ENCODE data around the gene RBMS1.

Gene RBMS1, protein sequence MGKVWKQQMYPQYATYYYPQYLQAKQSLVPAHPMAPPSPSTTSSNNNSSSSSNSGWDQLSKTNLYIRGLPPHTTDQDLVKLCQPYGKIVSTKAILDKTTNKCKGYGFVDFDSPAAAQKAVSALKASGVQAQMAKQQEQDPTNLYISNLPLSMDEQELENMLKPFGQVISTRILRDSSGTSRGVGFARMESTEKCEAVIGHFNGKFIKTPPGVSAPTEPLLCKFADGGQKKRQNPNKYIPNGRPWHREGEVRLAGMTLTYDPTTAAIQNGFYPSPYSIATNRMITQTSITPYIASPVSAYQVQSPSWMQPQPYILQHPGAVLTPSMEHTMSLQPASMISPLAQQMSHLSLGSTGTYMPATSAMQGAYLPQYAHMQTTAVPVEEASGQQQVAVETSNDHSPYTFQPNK

DNA sequence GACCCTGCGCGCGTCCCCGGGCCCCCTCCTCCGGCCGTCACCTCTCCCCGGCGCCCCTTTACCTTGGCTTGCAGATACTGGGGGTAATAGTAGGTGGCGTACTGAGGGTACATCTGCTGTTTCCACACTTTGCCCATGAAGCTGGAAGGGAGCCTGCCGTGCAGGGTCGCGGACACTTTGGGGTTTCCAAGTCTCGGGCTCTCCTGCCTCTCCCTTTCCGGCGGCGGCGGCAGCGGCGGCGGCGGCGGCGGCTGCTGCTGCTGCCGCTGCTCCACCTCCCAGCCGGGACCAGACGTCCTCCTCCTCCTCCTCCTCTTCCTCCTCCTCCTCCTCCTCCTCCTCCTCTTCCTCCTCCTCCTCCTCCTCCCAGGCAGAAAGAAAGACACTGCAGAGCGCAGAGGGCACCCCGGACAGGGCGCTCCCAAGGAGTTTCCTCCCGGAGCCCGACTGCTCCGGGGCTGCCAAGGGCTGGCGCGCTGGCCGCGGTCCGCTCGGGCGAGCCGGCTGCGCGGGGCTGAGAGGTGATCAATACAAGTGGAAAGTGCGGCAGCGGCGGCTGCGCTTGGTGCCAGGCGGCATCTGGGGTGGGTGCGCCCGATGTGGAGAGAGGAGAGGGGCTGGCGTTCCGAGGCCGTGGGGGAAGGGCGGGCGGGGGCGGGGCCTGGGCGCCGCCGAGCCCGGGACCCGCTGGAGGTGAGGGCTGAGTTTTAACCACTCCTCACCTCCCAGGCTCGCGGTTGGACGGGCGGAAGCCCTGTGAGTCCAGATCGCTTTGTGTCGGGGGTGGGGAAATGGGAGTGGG lies at the start of gene RBMS1:
TSS of gene RBMS1 (minus strand) at position 581 of the 802 bp plus-strand sequence. CDS start at position 137, 444 bp downstream.
- DNase-seq = peak; percentile 76

DNA sequence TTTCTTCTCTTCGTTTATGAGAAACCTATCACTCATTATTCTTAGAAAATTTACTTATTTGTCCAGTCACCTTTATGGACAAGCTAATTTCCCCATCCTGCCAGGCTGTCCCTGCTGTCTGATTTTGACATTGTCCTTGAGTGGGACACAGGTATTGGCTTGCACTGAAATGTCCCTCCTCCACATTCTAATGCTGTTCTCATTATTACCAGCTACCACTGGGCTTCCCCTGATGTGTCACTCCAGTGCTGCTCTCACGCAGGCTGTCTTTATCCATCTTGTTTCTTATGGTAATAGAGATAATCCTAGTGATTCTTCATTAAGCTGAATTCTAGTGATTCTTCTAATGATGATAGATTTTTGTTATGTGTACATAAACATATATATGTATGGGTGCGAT lies 48.1 kb upstream of the RBMS1 start:
- no peak for DNase-seq

DNA sequence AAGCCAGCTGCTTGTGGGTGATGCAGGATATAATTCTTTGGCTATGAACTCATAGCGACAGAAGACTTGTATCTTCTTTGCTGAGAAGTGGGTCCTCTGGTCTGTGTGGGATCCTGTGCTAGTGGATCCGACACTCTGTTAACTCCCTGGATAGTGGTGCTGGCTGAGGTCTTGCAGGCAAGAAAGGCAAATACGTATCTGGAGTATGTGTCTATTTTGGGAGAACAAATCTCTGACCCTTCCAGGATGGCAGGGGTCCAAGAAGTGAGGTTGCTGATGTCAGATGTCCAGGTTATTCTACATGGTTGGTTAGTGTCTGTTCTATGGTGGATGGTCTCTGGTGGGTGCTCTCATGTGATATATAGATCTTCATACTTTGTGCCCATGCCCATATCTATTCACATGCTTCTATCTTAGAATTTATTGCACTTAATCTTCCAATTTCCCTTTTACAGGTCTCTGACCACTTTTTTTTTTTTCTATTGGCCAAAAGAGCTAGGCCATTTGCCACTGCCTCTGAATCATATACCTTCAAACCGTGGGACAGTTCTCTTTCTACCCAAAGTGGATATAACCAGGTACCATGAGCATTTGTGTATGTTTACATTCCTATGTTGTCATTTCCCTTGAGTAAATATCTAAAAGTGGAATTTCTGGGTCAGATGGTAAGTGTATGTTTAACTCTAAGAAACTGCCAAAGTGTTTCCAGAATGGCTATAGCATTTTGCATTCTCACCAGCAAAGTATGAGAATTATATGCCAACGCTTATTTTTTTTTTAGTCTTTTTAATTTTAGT lies 45.1 kb upstream of the RBMS1 start:
- no peak for DNase-seq

DNA sequence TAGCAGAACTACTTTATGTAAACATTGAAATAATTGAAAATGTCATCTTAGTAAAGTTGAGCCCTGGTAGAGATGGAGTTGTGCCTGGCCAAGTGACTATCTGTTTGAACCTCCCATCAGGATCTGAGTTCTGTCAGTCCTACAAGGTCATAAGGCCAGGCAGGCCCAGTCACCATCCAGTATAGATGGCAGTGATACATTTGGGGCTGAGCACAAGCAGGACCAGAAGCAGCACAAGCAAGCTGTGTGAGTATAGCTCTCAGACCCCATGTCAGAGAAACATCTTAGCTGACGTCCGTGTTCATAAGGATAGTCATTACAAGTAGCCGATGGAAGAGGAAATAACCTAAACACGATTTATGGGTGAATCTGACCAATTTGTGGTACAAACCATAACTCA lies 44.5 kb upstream of the RBMS1 start:
- DNase-seq = no peak

DNA sequence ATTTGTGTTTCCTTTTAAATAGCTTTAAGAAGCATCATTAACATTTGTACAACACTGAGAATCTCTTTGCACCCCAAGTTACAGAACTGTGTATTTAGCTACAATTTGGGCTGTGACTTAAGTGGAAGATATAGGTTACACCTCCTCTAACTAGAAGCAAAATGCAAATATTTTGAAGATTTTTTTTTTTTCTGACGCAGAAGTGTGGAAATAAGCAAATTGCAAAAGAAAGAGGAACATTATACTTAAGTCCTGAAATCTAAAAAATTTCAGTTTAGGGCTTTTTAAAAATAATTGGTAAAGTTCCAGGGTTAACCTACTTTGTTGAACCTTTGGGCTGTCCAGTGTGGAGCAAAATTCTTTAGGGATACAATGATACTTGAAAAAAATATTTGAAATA lies 41.4 kb upstream of the RBMS1 start:
- no peak for DNase-seq

DNA sequence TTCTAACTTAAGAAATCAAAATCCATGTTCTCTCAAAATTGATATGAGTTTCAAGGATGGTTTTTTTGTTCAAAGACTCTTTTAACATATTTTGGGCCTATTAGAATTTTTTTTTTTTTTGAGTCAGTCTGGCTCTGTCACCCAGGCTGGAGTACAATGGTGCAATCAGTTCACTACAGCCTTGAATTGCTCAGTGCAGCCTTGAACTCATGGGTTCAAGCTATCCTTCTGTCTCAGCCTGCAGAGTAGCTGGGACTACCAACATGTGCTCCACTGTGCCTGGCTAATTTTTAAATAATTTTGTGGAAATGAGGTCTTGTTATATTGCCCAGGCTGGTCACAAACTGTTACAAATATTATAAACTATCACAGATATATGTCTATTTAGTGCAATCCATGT lies 40.6 kb upstream of the RBMS1 start:
- no peak for DNase-seq

DNA sequence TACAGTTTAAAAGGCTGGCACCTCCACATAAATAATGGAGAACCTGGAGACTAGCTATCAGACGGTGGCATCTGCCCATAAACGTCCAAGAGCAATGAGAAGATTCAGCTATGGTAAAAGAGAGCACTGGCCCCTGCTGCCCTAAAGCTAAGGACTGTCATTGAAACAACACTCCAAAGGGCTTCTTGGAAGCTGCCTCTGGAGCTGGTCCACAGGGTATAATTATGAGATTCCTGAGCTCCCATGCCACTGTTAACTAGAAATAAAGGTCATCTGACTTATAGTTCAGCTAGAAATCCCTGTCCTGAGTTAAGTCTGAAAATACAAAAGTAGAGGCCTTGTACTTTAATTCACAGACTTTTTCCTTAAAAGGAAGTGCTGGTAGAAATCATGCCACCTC lies 39.9 kb upstream of the RBMS1 start:
- no peak for DNase-seq

DNA sequence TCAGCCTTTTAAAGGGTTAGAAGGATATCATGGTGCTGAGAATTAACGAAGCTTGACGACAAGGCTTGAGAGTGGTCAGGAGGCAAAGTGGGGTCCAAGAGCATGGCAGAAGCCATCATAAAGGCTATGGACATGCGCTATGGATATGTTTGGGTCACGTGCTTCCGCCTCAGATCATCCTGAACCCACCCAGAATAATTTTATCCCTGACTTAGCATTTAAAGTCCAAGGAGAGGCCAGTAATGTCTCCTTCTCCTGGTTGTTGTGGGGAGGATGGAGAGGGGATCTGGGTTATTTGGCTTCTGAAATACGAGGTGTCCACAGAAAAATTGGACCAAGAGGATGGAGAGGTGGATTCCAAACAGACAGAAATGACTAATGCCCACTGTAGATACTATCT lies 38.8 kb upstream of the RBMS1 start:
- DNase-seq = no peak

DNA sequence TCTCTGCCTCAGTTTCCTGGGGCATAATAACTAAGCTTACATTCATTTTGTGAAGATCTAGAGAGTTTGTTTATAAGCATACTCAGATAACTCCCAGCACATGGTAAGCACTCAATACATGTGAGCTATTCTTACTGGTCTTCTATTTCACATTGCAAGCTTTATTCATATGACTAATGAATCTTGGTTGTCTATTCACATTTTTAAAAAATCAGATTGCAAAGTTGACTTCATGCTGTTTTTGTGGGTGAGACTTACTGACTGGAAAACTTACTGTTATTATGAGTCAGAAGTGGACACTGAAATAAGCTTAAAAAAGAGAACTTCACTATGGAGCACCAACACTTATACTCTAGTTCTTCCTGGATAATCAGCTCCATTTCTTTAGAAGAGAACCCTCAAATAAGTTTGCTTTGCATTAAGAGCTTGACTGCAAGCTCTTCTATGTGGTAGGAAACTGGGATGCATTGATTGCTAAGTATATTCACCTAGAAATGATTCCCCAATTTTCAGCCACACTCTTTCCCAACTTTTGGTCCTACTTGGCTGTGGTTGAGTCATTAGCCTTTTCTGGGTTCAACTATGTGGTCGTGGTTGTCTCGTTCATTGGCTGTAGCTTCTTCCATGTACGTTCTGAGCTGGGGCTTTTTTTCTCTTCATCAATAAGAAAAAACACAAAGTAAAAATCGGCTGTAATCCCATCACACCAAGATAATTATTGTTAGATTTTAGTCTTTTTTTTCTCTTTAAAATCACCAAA lies 29.5 kb upstream of the RBMS1 start:
- DNase-seq = peak; percentile 11

DNA sequence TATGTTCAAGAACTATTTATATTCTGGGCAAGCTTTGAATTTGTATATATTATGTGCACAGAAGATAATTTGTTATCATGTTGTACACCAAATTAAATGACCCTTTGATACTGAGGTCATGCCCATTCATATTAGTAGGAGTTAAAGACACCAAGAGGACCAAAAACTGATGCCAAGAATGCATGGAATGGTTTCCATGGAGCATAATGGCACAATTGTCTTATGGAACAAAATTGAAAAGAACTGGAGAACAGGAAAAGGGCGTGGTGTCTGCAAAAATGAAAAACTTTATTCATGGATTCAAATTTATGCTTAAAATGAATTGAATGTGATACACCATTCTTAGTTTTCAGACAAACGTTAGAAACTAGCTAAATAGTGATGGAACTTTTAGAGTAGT lies 24.1 kb upstream of the RBMS1 start:
- DNase-seq = no peak

DNA sequence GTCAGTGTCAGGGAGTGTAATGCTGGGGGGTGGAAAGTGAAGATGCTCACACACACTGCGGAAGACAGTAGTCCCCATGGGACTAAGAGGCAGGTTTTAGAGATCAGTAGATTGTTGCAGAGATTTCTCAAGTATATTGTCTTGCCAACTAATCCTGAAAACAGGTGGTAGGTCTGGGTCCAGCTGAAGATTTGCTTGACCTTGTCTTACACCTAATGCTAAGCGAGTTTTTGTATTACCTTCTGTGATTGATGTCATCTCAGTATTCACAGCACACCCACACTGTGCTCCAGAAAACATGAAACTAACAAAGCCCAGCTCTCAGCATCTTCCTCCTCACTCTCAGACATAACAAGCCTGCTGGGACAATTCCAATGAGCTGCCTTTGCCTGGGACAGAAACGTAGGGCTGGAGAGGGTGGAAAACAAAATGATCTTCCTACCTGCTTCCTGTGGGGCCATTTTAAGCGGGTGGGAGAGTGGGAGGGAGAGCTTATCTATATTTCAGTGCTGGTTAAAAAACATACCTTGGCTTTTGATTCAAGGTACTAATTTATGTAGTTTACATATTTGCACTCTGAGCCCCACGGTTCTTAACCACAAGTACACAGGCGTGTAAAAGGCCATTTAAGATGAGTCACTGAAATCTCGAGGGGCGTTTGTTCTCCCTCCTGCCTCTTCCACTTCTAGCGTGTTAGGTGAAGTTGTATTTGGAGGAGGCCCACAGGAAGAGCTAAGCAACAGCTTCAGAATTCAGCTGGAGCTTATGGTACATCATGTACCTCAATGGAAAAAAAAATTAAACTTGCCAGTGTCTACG lies 23.1 kb upstream of the RBMS1 start:
- peak; percentile 63 for DNase-seq

DNA sequence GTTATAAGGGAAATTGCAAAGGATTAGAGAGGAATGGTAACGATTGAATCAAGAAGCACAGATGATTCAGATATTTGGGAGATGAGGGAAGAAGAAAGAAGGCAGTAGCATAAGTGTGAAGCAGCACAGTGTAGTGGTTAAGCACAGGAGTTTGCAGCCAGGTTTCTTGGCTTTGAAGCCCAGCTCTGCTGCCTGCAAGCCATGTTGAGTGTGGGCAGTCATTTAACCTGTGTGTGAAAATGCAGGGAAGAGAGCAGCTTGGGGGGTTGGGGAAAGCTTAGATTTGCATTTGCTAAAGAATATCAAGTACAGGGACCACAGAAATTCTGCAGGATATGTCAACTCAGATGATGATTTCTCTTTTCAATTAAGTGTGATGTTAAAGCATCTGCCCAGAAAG lies 21.5 kb upstream of the RBMS1 start:
- no peak for DNase-seq

DNA sequence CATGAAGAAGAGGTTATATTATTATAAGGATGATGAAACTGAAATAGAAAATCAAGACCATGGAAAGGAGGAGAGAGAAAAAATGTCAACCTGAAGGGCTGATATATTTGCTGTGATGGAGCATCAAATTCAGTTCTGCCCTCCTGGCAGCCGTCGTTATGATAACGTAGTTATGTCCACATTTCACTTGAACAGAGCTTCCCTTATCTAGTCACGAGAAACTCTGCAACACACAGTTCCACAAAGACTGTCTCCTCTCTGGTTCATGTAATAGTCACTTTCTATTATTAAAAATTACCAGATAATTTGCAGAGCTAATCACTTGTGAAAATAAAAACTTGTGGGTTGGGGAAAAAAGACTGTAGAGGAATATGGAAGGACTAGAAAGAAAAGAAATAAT lies 19.5 kb upstream of the RBMS1 start:
- no peak for DNase-seq

DNA sequence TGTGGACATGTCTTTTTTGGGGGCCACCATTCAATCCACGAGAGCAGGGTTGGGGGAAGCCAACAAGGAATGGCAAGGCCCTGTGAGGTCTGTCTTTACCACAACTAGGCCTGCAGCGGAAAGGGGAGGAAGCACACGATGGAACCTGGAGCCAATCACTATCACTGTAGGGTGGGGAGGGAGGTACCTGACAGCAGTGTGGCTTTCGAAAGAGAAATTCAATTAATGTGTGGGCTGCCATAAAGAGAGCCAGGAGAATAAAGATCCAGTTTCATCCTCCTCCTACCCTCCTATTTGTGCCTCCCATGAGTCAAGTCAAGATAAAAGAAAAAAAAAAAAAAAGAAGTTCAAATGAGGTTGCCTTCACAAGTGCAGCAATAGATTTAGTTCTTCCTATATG lies 18.9 kb upstream of the RBMS1 start:
- no peak for DNase-seq

DNA sequence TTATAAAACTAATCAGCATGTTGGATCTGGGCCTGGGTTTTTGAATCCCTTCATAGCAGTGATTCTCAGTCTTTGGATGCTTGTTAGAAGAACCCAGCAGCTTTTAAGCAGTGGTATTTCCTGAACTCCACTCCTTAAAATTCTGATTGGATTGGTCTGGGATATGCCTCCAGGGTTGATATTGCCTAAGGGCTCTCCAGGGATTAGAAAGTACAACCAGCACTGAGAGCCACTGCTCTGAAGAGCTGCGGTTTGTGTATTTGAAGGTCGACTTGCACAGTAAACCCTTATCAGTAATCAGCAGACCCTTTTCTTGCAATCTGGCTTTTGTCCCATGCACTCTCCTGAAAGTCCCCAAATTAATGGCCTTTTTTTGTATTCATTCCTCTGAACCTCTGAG lies 17.0 kb upstream of the RBMS1 start:
- no peak for DNase-seq

DNA sequence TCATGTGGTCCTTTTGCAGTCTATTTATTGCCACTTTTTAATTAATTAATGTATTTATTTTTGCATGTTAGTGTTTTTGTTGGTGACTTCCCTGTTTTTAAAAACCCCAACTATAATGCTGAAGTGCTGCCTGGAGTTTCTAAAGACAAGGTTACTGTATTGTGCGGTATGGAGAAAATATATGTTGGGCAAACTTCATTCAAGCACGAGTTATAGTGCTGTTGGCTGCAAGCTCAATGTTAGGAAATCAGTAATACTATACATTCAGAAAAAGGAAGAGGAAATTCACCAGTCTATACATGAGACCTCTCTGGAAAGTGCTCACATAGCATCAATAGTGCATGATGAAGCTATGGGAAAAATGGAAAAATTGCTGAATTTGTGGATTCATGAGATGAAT lies 15.4 kb upstream of the RBMS1 start:
- DNase-seq = no peak

DNA sequence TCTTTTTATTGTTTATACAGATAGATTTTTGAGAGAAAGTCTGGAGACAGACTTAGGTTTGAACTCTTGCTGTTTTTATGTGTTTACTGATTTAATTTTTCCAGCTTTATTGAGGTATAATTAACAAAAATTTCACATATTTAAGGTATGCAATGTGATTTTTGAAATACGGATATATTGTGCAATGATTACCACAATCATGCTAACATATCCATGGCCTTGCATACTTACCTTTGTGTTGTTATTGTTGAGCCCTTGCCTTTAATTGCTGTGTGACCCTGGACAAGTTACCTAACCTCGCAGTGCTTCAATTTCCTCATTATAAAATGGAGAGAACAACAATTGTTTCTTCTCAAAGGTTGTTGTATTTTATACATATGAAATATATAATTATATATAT lies 13.9 kb upstream of the RBMS1 start:
- DNase-seq = no peak

DNA sequence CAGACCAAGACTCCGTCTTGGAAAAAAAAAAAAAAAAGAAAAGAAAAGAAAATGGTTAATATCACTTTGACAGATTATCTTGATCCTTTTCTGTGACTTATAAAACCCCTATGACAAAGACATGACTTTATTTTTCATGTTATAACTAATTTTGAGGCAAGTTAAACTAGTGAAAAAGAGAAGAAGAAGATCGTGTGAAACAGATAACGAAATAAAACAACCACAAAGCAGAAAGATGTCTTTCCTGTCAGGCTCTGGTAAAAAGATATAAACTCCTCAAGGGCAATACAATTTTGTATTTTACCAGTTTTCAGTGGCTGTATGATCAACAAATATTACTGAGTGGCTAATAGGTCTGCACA lies 13.4 kb upstream of the RBMS1 start:
- peak; percentile 64 for DNase-seq

DNA sequence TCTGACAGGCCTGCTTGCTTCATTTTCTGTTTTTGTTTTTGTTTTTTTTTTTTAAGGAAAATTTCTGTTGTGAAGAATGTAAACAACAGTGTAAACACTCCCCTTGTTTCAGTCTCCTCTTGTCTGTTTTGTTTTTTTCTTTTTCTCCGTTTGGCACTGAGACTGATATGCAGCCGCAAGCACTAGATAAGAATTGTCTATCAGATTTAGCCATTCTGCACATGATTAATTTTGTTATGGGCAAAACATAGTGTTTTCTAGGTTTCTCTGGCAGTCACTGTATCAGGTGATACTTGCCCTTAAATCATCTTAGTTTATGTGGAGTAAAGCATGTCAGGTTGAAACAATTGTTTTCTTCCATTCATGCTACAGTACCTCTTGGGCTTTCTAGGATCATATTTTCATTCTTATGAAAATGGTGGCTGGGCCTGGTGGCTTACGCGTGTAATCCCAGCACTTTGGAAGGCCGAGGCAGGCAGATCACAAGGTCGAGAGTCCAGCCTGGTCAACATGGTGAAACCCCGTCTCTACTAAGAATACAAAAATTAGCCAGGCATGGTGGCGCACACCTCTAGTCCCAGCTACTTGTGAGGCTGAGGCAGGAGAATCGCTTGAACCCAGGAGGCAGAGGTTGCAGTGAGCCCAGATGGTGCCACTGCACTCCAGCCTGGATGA lies 12.9 kb upstream of the RBMS1 start:
- no peak for DNase-seq

DNA sequence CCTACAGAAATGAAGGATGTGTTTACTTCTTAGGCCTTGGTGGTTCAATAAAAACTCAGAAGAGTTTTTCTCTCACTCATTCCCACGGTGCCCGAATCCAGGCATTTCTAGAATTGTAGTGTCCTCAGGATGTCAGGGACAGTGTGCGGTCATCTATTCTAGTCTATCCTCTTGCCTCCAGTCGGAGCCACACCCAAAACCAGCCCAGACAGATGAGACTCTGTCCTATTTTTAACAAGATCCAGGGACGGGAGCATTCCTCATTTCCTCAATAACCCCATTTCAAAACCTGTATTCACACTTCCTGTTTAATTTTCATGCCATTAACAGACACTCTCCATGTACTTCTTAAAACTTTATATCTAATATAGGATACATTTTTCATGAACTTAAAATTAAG lies 11.6 kb upstream of the RBMS1 start:
- no peak for DNase-seq

DNA sequence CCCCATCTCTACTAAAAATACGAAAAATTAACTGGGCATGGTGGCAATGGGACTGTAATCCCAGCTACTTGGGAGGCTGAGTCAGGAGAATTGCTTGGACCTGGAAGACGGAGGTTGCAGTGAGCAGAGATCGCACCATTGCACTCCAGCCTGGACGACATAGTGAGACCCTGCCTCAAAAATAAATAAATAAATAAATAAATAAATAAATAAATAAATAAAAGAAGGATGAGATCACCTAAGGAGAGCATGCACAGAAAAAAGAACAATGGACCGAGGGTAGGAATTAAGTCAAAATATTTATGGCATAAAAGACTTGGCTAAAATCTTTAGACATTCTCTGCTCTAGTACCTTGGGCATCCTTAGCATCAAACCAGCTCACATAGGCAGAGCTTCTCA lies 8.9 kb upstream of the RBMS1 start:
- DNase-seq = no peak
